Dedifferentiated amniotic fluid mesenchymal stem cell (primary cell): ENCODE data around the gene WDR76.
A peak's percentile ranks its signal among the peaks of the same experiment; 100 is the strongest.

ENCODE experiments used
- DNase-seq: peaks from one replicate; pipeline ENCODE4 v3.0.0-alpha.2; 2016; ENCODE audit errors: extremely low spot score

Gene WDR76

GRCh38 chr15:43878446-43878845 lies 51.6 kb downstream of the WDR76 start:
- no peak for DNase-seq

- DNase-seq = no peak
Observed at GRCh38 chr15:43879386-43880355, 52.9 kb downstream of the WDR76 start.

GRCh38 chr15:43880406-43881194 lies 53.8 kb downstream of the WDR76 start:
- no peak for DNase-seq

- DNase-seq = no peak
Observed at GRCh38 chr15:43881245-43881644, 54.4 kb downstream of the WDR76 start.

- DNase-seq = no peak
Observed at GRCh38 chr15:43881944-43882343, 55.1 kb downstream of the WDR76 start.

GRCh38 chr15:43883571-43883970 lies 56.8 kb downstream of the WDR76 start:
- no peak for DNase-seq

- DNase-seq = no peak
Observed at GRCh38 chr15:43886558-43886957, 59.8 kb downstream of the WDR76 start.

GRCh38 chr15:43887901-43888300 lies 61.1 kb downstream of the WDR76 start:
- no peak for DNase-seq

- DNase-seq = no peak
Observed at GRCh38 chr15:43889042-43889441, 62.2 kb downstream of the WDR76 start.

GRCh38 chr15:43893956-43894355 lies 67.2 kb downstream of the WDR76 start:
- DNase-seq = no peak

- no peak for DNase-seq
Observed at GRCh38 chr15:43895586-43895985, 68.8 kb downstream of the WDR76 start.

GRCh38 chr15:43896543-43896942 lies 69.7 kb downstream of the WDR76 start:
- DNase-seq = no peak

- no peak for DNase-seq
Observed at GRCh38 chr15:43898891-43899290, 72.1 kb downstream of the WDR76 start.

GRCh38 chr15:43899928-43900327 lies 73.1 kb downstream of the WDR76 start:
- no peak for DNase-seq

- DNase-seq = no peak
Observed at GRCh38 chr15:43900996-43901395, 74.2 kb downstream of the WDR76 start.

- DNase-seq = no peak
Observed at GRCh38 chr15:43901495-43901894, 74.7 kb downstream of the WDR76 start.

- DNase-seq = peak; percentile 60
Observed at GRCh38 chr15:43903864-43904290, 77.1 kb downstream of the WDR76 start.

GRCh38 chr15:43905755-43906154 lies 79.0 kb downstream of the WDR76 start:
- DNase-seq = no peak

GRCh38 chr15:43908516-43909050 lies 81.8 kb downstream of the WDR76 start:
- no peak for DNase-seq

GRCh38 chr15:43911235-43911781 lies 84.5 kb downstream of the WDR76 start:
- DNase-seq = peak; percentile 62

- DNase-seq = no peak
Observed at GRCh38 chr15:43912208-43912607, 85.4 kb downstream of the WDR76 start.
